H1 (cell line): ENCODE measurements around the gene PRIMPOL. TPM values are rescaled to one million over a fixed set of nuclear protein-coding genes. Genes with fewer than 3 reads are reported as not detected.

ENCODE experiments used
- CTCF ChIA-PET: fragments of 300-600 bp; sonication (Branson Sonifier 250); formaldehyde crosslinking; loops from one replicate; lab custom pipeline; 2021; ENCODE audit not compliant: partially characterized antibody; lab: Charles Lee
- POLR2A ChIA-PET: fragments of 300-600 bp; sonication (Branson Sonifier 250); formaldehyde crosslinking; loops from one replicate; lab custom pipeline; 2021; ENCODE audit warnings: inconsistent platforms; ENCODE audit not compliant: partially characterized antibody; lab: Charles Lee
- DNase-seq, 2 experiments: peaks; one replicate each; pipeline versions ENCODE4 v3.0.0 to v3.0.0-alpha.2; 2010 to 2022; ENCODE audit warnings: low spot score in 2 of 2, low read depth in 1 of 2, mixed read lengths in 1 of 2
- FAIRE-seq: peaks from 2 replicates; lab custom pipeline; 2011; peaks lifted over from hg19 to GRCh38; lab: Jason Lieb, UNC
- H2AFZ ChIP-seq: 2 replicates; pipeline ENCODE4 v1.8.1; 2012; ENCODE audit warnings: low read length, inconsistent platforms
- H2AK5ac ChIP-seq: 2 replicates; pipeline ENCODE4 v1.6.1; 2013; ENCODE audit warnings: low read depth, low read length
- H2BK120ac ChIP-seq: replicated peaks from 2 replicates; pipeline ENCODE3; 2013; ENCODE audit warnings: low read depth, low read length, inconsistent platforms
- H2BK12ac ChIP-seq: 2 replicates; pipeline ENCODE4 v1.6.1; 2013; ENCODE audit warnings: low read depth, low read length
- H2BK15ac ChIP-seq: 2 replicates; pipeline ENCODE4 v1.6.1; 2013; ENCODE audit warnings: low read length
- H2BK20ac ChIP-seq: 2 replicates; pipeline ENCODE4 v1.6.1; 2013; ENCODE audit warnings: low read length
- H2BK5ac ChIP-seq: 2 replicates; pipeline ENCODE4 v1.6.1; 2013; ENCODE audit warnings: low read depth, low read length
- H3K14ac ChIP-seq: 2 replicates; pipeline ENCODE4 v1.6.1; 2013; ENCODE audit warnings: inconsistent platforms; ENCODE audit not compliant: insufficient read length
- H3K18ac ChIP-seq: 2 replicates; pipeline ENCODE4 v1.6.1; 2013; ENCODE audit warnings: low read length; ENCODE audit errors: extremely low read depth
- H3K23ac ChIP-seq: 2 replicates; pipeline ENCODE4 v1.6.1; 2013; ENCODE audit warnings: inconsistent platforms; ENCODE audit not compliant: insufficient read length
- H3K23me2 ChIP-seq: 2 replicates; pipeline ENCODE4 v1.6.1; 2013; ENCODE audit warnings: low read depth, low read length
- H3K27ac ChIP-seq: 2 replicates; pipeline ENCODE4 v1.6.1; 2011; ENCODE audit warnings: low read depth, low read length, inconsistent platforms
- H3K27me3 ChIP-seq, 4 experiments: replicated peaks in 1 of 4; 1 replicate in 1 of 4; 2 replicates in 3 of 4; pipeline versions ENCODE4 v1.6.1 to v1.8.1; 2011 to 2013; ENCODE audit warnings: low read length in 3 of 4, mild to moderate bottlenecking in 3 of 4, inconsistent platforms in 2 of 4, mixed read lengths in 2 of 4, moderate library complexity in 1 of 4; ENCODE audit not compliant: control insufficient read depth in 3 of 4, insufficient read depth in 3 of 4; ENCODE audit errors: extremely low read depth in 1 of 4
- H3K36me3 ChIP-seq, 4 experiments: 2 replicates each; pipeline versions ENCODE4 v1.6.1 to v1.8.1; 2011 to 2013; ENCODE audit warnings: mild to moderate bottlenecking in 4 of 4, low read length in 3 of 4, moderate library complexity in 2 of 4, control low read depth in 1 of 4, inconsistent platforms in 1 of 4; ENCODE audit not compliant: insufficient read depth in 4 of 4, control insufficient read depth in 2 of 4
- H3K4ac ChIP-seq: replicated peaks from 2 replicates; pipeline ENCODE3; 2013; ENCODE audit warnings: low read length, low read depth, mixed read lengths, inconsistent platforms; ENCODE audit not compliant: insufficient read length
- H3K4me1 ChIP-seq, 4 experiments: replicated peaks in 1 of 4; 1 replicate in 1 of 4; 2 replicates in 3 of 4; pipeline versions ENCODE4 v1.6.1 to v1.8.1; 2011 to 2013; ENCODE audit warnings: low read length in 3 of 4, inconsistent platforms in 2 of 4, mixed read lengths in 1 of 4; ENCODE audit not compliant: insufficient read depth in 4 of 4, control insufficient read depth in 3 of 4
- H3K4me2 ChIP-seq, 2 experiments: 2 replicates each; pipeline versions ENCODE4 v1.6.1 to v1.8.1; 2011 to 2013; ENCODE audit warnings: low read depth in 2 of 2, low read length in 2 of 2, control low read depth in 1 of 2, inconsistent platforms in 1 of 2, mild to moderate bottlenecking in 1 of 2; ENCODE audit not compliant: insufficient read depth in 1 of 2
- H3K4me3 ChIP-seq, 4 experiments: fragments of 200-600, 300-600 bp in 1 of 4; sonication (generic), shearing (Covaris generic), sonication (Bioruptor Twin) in 1 of 4; 2 replicates each; pipeline versions ENCODE4 v1.5.1 to v1.8.1; 2011 to 2016; ENCODE audit warnings: low read length in 4 of 4, low read depth in 3 of 4, control low read depth in 2 of 4, inconsistent platforms in 2 of 4, mild to moderate bottlenecking in 2 of 4, mixed read lengths in 1 of 4, moderate library complexity in 1 of 4; ENCODE audit not compliant: insufficient read depth in 2 of 4; ENCODE audit errors: extremely low read depth in 1 of 4
- H3K56ac ChIP-seq: replicated peaks from 2 replicates; pipeline ENCODE3; 2013; ENCODE audit warnings: low read depth, mild to moderate bottlenecking, mixed read lengths, low read length, inconsistent platforms; ENCODE audit not compliant: insufficient read length
- H3K79me1 ChIP-seq: 2 replicates; pipeline ENCODE4 v1.6.1; 2013; ENCODE audit warnings: low read depth, low read length, control low read depth
- H3K79me2 ChIP-seq, 2 experiments: 2 replicates each; pipeline versions ENCODE4 v1.6.1 to v1.8.1; 2012 to 2013; ENCODE audit warnings: low read length in 2 of 2, mild to moderate bottlenecking in 2 of 2, inconsistent platforms in 1 of 2; ENCODE audit not compliant: insufficient read depth in 2 of 2, control insufficient read depth in 1 of 2
- H3K9ac ChIP-seq, 4 experiments: replicated peaks in 1 of 4; 1 replicate in 1 of 4; 2 replicates in 3 of 4; pipeline versions ENCODE4 v1.6.1 to v1.8.1; 2011 to 2013; ENCODE audit warnings: low read depth in 3 of 4, low read length in 3 of 4, control low read depth in 2 of 4, mild to moderate bottlenecking in 2 of 4, moderate library complexity in 2 of 4, inconsistent platforms in 1 of 4; ENCODE audit errors: extremely low read depth in 1 of 4
- H3K9me3 ChIP-seq, 2 experiments: 2 replicates each; pipeline versions ENCODE4 v1.6.1 to v1.8.1; 2012 to 2013; ENCODE audit warnings: mild to moderate bottlenecking in 2 of 2, moderate library complexity in 2 of 2, control low read depth in 1 of 2, inconsistent platforms in 1 of 2, low read depth in 1 of 2, low read length in 1 of 2, mixed read lengths in 1 of 2; ENCODE audit not compliant: insufficient read depth in 2 of 2
- H4K20me1 ChIP-seq, 2 experiments: replicated peaks in 1 of 2; 2 replicates each; pipeline versions ENCODE3 to v1.8.1; 2011 to 2013; ENCODE audit warnings: inconsistent platforms in 2 of 2, low read length in 2 of 2, mild to moderate bottlenecking in 1 of 2; ENCODE audit not compliant: insufficient read depth in 2 of 2, control insufficient read depth in 1 of 2
- H4K5ac ChIP-seq: 2 replicates; pipeline ENCODE4 v1.6.1; 2013; ENCODE audit warnings: low read length, low read depth, mixed read lengths, inconsistent platforms; ENCODE audit not compliant: insufficient read length
- H4K8ac ChIP-seq: 2 replicates; pipeline ENCODE4 v1.8.0; 2013; ENCODE audit warnings: mild to moderate bottlenecking, moderate library complexity, low read length, inconsistent platforms; ENCODE audit not compliant: insufficient read depth; ENCODE audit errors: extremely low read depth
- H4K91ac ChIP-seq: replicated peaks from 2 replicates; pipeline ENCODE3; 2013; ENCODE audit warnings: low read length, mixed read lengths, inconsistent platforms; ENCODE audit not compliant: insufficient read length
- ASH2L ChIP-seq: fragments of 200-600, 300-600 bp; sonication (generic); IDR thresholded peaks from one replicate; pipeline ENCODE4 v1.7.1; 2017; ENCODE audit warnings: low read length
- EGR1 ChIP-seq: IDR thresholded peaks from 2 replicates; pipeline ENCODE4 v1.6.1; 2011; ENCODE audit warnings: low read depth, low read length, borderline replicate concordance
- POLR2AphosphoS5 ChIP-seq: IDR thresholded peaks from 2 replicates; pipeline ENCODE4 v1.6.1; 2011; ENCODE audit warnings: low read depth, low read length
- RAD21 ChIP-seq, 2 experiments: IDR thresholded peaks in 1 of 2; conservative IDR thresholded peaks in 1 of 2; 2 replicates each; pipeline ENCODE4 v1.6.1; 2011; ENCODE audit warnings: low read depth in 2 of 2, low read length in 2 of 2, improper control_type of control experiment in 1 of 2, inconsistent platforms in 1 of 2, mild to moderate bottlenecking in 1 of 2, moderate library complexity in 1 of 2
- WGBS, 2 experiments: shearing (Covaris generic) in 1 of 2; methylation state at CpG; one replicate each; pipeline versions ENCODE4 v1.1.6 to v1.1.7; 2013 to 2015; ENCODE audit warnings: low lambda C conversion rate in 2 of 2, mixed read lengths in 2 of 2, inconsistent platforms in 1 of 2, low coverage in 1 of 2, missing lambda C conversion rate in 1 of 2; ENCODE audit not compliant: insufficient replicate concordance in 2 of 2, insufficient coverage in 1 of 2, insufficient read length in 1 of 2; ENCODE audit errors: extremely low coverage in 1 of 2, missing lambda C conversion rate in 1 of 2; 5-methylcytosine and 5-hydroxymethylcytosine counted together
- polyA plus RNA-seq, 7 experiments: library from polyadenylated mRNA; depleted of rRNA in 3 of 7; stranded (reverse) in 5 of 7; unstranded in 2 of 7; fragments of >200 nt in 5 of 7; fragments of 200-250 nt in 2 of 7; gene quantifications; 1 replicate in 5 of 7; 2 replicates in 1 of 7; 4 replicates in 1 of 7; pipeline versions ENCODE4 v1.2.1 to v1.2.3, GENCODE V29; 2011 to 2013; ENCODE audit warnings: missing spikeins in 2 of 7, mixed read lengths in 2 of 7
- total RNA-seq: library from RNA; stranded (reverse); fragmentation: NEBNext Ultra II Directional; extraction: Animal tissue kit (Norgen Biotek cat#: 25700); gene quantifications from 2 replicates; pipeline ENCODE4 v1.2.1, GENCODE V29; 2021
- TF ChIP-seq, protein P1 (sequence below), 3 experiments: IDR thresholded peaks; 1 replicate in 2 of 3; 2 replicates in 1 of 3; pipeline versions ENCODE4 v1.5.1 to v1.6.1; 2011; ENCODE audit warnings: low read length in 3 of 3, mild to moderate bottlenecking in 3 of 3, inconsistent platforms in 2 of 3, low read depth in 1 of 3, moderate library complexity in 1 of 3; ENCODE audit not compliant: insufficient read depth in 1 of 3; ENCODE audit errors: control extremely low read depth in 1 of 3

Gene PRIMPOL
- total and polyA plus RNA-seq, 2 of the 8 experiments (the other 6 are each of a cell fraction or from before 2014, with no cell fraction given): 4.4 to 6.7 TPM

DNA sequence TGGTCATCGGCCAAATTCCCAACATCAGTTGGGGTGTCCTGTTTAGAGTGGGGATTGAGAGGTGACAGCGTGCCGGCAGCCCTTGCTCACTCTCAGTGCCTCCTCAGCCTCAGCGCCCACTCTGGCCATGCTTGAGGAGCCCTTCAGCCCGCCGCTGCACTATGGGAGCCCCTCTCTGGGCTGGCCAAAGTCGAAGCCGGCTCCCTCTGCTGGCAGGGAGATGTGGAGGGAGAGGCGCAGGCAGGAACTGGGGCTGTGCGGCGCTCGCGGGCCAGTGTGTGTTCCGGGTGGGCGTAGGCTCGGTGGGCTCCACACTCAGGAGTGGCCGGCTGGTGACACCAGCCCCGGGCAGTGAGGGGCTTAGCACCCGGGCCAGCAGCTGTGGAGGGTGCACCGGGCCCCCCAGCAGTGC lies 91.4 kb downstream of the PRIMPOL start:
- POLR2A ChIA-PET: no interaction called here
- H2BK12ac ChIP-seq: no peak overlapping the region
- no peak overlapping the region for H3K9ac ChIP-seq
- H3K36me3 ChIP-seq: peaks cover 0 to 6% (median 0%) of the 10 kb centered on the region in 4 experiments; a peak in 1 of 8 replicates
- no peaks in the 10 kb centered on the region for H3K27me3 ChIP-seq
- no peak overlapping the region for H3K14ac ChIP-seq
- no peaks in the 10 kb centered on the region for H4K20me1 ChIP-seq
- no peak overlapping the region for H2BK5ac ChIP-seq
- H3K23me2 ChIP-seq: no peaks in the 10 kb centered on the region
- H3K4me1 ChIP-seq: peaks cover 0 to 2% (median under 1%) of the 10 kb centered on the region in 4 experiments; a peak in 2 of 7 replicates
- TF ChIP-seq, protein P1, sequence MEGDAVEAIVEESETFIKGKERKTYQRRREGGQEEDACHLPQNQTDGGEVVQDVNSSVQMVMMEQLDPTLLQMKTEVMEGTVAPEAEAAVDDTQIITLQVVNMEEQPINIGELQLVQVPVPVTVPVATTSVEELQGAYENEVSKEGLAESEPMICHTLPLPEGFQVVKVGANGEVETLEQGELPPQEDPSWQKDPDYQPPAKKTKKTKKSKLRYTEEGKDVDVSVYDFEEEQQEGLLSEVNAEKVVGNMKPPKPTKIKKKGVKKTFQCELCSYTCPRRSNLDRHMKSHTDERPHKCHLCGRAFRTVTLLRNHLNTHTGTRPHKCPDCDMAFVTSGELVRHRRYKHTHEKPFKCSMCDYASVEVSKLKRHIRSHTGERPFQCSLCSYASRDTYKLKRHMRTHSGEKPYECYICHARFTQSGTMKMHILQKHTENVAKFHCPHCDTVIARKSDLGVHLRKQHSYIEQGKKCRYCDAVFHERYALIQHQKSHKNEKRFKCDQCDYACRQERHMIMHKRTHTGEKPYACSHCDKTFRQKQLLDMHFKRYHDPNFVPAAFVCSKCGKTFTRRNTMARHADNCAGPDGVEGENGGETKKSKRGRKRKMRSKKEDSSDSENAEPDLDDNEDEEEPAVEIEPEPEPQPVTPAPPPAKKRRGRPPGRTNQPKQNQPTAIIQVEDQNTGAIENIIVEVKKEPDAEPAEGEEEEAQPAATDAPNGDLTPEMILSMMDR (IDR thresholded peaks at IDR 0.05; ENCODE audit: control extremely low read depth in 1 of 3, insufficient read depth in 1 of 3, low read depth in 1 of 3, low read length in 3 of 3): peak; percentile 10 to 48 (median 29); a peak in 2 of 4 replicates
- TF ChIP-seq RAD21 (IDR thresholded peaks at IDR 0.05 in 1 of 2, conservative IDR thresholded peaks at IDR 0.05 in 1 of 2; ENCODE audit: low read depth in 2 of 2, low read length in 2 of 2): peak in 1 of 2 experiments; percentile 32; a peak in 2 of 4 replicates
- TF ChIP-seq EGR1: no peak
- no peak for TF ChIP-seq ASH2L
- TF ChIP-seq POLR2AphosphoS5: no peak
- H3K4me2 ChIP-seq: no peak overlapping the region
- H3K4ac ChIP-seq: no peak overlapping the region
- no peaks in the 10 kb centered on the region for H3K79me1 ChIP-seq
- CTCF ChIA-PET: interaction anchor here (1.1 to 1.6 kb wide), 2 partner anchors 123 to 267 kb away, joined by 3 to 6 read pairs; no protein-coding TSS in a partner anchor
- no peak overlapping the region for H3K4me3 ChIP-seq
- no peak overlapping the region for H2AFZ ChIP-seq
- 90% methylated on average over 20 of the region's 20 CpGs; no CpG with 5 or more reads in 1 of the 2 experiments for WGBS, 2 experiments
- H3K9me3 ChIP-seq: peaks cover 16% of the 10 kb centered on the region in 2 experiments
- no peak overlapping the region for H2AK5ac ChIP-seq
- H2BK15ac ChIP-seq: no peak overlapping the region
- H3K23ac ChIP-seq: no peak overlapping the region
- no peak overlapping the region for H3K18ac ChIP-seq
- FAIRE-seq (no peak), DNase-seq (no peak)
- no peak overlapping the region for H3K56ac ChIP-seq
- no peak overlapping the region for H2BK20ac ChIP-seq
- no peaks in the 10 kb centered on the region for H3K79me2 ChIP-seq
- H2BK120ac ChIP-seq: no peak overlapping the region
- no peak overlapping the region for H4K8ac ChIP-seq
- no peak overlapping the region for H4K5ac ChIP-seq
- H3K27ac ChIP-seq: no peak overlapping the region
- no peak overlapping the region for H4K91ac ChIP-seq
